H9 (cell line): ENCODE measurements around the gene PODNL1. TPM values are rescaled to one million over a fixed set of nuclear protein-coding genes. Genes with fewer than 3 reads are reported as not detected.

Experiments
- DNase-seq: peaks from one replicate; pipeline ENCODE4 v3.0.0-alpha.2; 2017
- H2AFZ ChIP-seq: one replicate; pipeline ENCODE4 v1.6.1; 2013; ENCODE audit warnings: mild to moderate bottlenecking, low read length, control low read depth, moderate library complexity
- H2AK5ac ChIP-seq: 2 replicates; pipeline ENCODE4 v1.6.1; 2013; ENCODE audit warnings: low read length, control low read depth, mixed read lengths; ENCODE audit not compliant: insufficient read length
- H2BK120ac ChIP-seq: one replicate; pipeline ENCODE4 v1.6.1; 2013; ENCODE audit warnings: low read depth, mild to moderate bottlenecking, low read length, control low read depth, inconsistent platforms; ENCODE audit not compliant: poor library complexity, severe bottlenecking
- H2BK12ac ChIP-seq: 2 replicates; pipeline ENCODE4 v1.6.1; 2013; ENCODE audit warnings: low read length, control low read depth, mixed read lengths, low read depth; ENCODE audit not compliant: insufficient read length
- H2BK15ac ChIP-seq: 2 replicates; pipeline ENCODE4 v1.6.1; 2013; ENCODE audit warnings: low read depth, low read length, control low read depth
- H2BK20ac ChIP-seq: one replicate; pipeline ENCODE4 v1.6.1; 2013; ENCODE audit warnings: low read depth, mild to moderate bottlenecking, low read length, control low read depth, inconsistent platforms; ENCODE audit not compliant: poor library complexity, severe bottlenecking
- H2BK5ac ChIP-seq: 2 replicates; pipeline ENCODE4 v1.6.1; 2013; ENCODE audit warnings: low read length, control low read depth, mixed read lengths; ENCODE audit not compliant: insufficient read length
- H3K14ac ChIP-seq: 2 replicates; pipeline ENCODE4 v1.6.1; 2013; ENCODE audit warnings: low read length, control low read depth; ENCODE audit not compliant: insufficient read depth
- H3K18ac ChIP-seq: 2 replicates; pipeline ENCODE4 v1.6.1; 2013; ENCODE audit warnings: low read depth, mild to moderate bottlenecking, mixed read lengths, low read length, control low read depth; ENCODE audit not compliant: insufficient read length
- H3K23ac ChIP-seq: 2 replicates; pipeline ENCODE4 v1.6.1; 2013; ENCODE audit warnings: low read length, control low read depth, mixed read lengths, low read depth; ENCODE audit not compliant: insufficient read length
- H3K23me2 ChIP-seq: 2 replicates; pipeline ENCODE4 v1.6.1; 2013; ENCODE audit warnings: low read depth, mild to moderate bottlenecking, mixed read lengths, low read length, control low read depth; ENCODE audit not compliant: insufficient read length, poor library complexity, severe bottlenecking
- H3K27ac ChIP-seq: 2 replicates; pipeline ENCODE4 v1.5.1; 2013; ENCODE audit warnings: low read length, control low read depth, mixed read lengths, low read depth; ENCODE audit not compliant: insufficient read length
- H3K27me3 ChIP-seq: 2 replicates; pipeline ENCODE4 v1.6.1; 2013; ENCODE audit warnings: low read length, control low read depth, inconsistent platforms; ENCODE audit not compliant: insufficient read depth
- H3K4ac ChIP-seq: 2 replicates; pipeline ENCODE4 v1.6.1; 2013; ENCODE audit warnings: low read depth, mild to moderate bottlenecking, control low read depth, inconsistent platforms, low read length, moderate library complexity
- H3K4me1 ChIP-seq: 2 replicates; pipeline ENCODE4 v1.6.1; 2013; ENCODE audit warnings: low read length, control low read depth, inconsistent platforms; ENCODE audit not compliant: insufficient read depth
- H3K4me2 ChIP-seq: 2 replicates; pipeline ENCODE4 v1.6.1; 2013; ENCODE audit warnings: low read length, control low read depth, mixed read lengths; ENCODE audit not compliant: insufficient read length, insufficient read depth
- H3K56ac ChIP-seq: 2 replicates; pipeline ENCODE4 v1.6.1; 2013; ENCODE audit warnings: low read depth, mild to moderate bottlenecking, mixed read lengths, low read length, control low read depth; ENCODE audit not compliant: insufficient read length
- H3K79me1 ChIP-seq: 2 replicates; pipeline ENCODE4 v1.6.1; 2013; ENCODE audit warnings: low read depth, mild to moderate bottlenecking, moderate library complexity, low read length, control low read depth, inconsistent platforms; ENCODE audit not compliant: insufficient read depth, poor library complexity, severe bottlenecking
- H3K79me2 ChIP-seq: 2 replicates; pipeline ENCODE4 v1.6.1; 2013; ENCODE audit warnings: low read length, control low read depth, inconsistent platforms; ENCODE audit not compliant: insufficient read depth
- H3K9ac ChIP-seq: 2 replicates; pipeline ENCODE4 v1.6.1; 2013; ENCODE audit warnings: low read length, control low read depth, mixed read lengths; ENCODE audit not compliant: insufficient read length; ENCODE audit errors: extremely low read depth
- H3K9me3 ChIP-seq: one replicate; pipeline ENCODE4 v1.6.1; 2013; ENCODE audit warnings: low read depth, low read length, inconsistent platforms; ENCODE audit not compliant: control insufficient read depth
- H3T11ph ChIP-seq: one replicate; pipeline ENCODE4 v1.6.1; 2013; ENCODE audit warnings: mild to moderate bottlenecking, low read length, control low read depth, inconsistent platforms
- H4K20me1 ChIP-seq: one replicate; pipeline ENCODE4 v1.6.1; 2013; ENCODE audit not compliant: control insufficient read depth, insufficient read length, insufficient read depth
- H4K5ac ChIP-seq: 2 replicates; pipeline ENCODE4 v1.6.1; 2013; ENCODE audit warnings: low read depth, mild to moderate bottlenecking, mixed read lengths, low read length, control low read depth; ENCODE audit not compliant: insufficient read length
- H4K8ac ChIP-seq: replicated peaks from 2 replicates; pipeline ENCODE4 v1.6.1; 2013; ENCODE audit warnings: low read length, control low read depth, mixed read lengths, low read depth; ENCODE audit not compliant: insufficient read length
- H4K91ac ChIP-seq: 2 replicates; pipeline ENCODE4 v1.6.1; 2013; ENCODE audit warnings: low read depth, mild to moderate bottlenecking, moderate library complexity, mixed read lengths, low read length, control low read depth; ENCODE audit not compliant: insufficient read length
- H3K27ac Mint-ChIP-seq, 3 experiments: 2 replicates in 2 of 3; 3 replicates in 1 of 3; pipeline ENCODE4 v1.8.0; 2020 to 2021; ENCODE audit warnings: mixed read lengths in 3 of 3, mild to moderate bottlenecking in 1 of 3, moderate library complexity in 1 of 3
- H3K27me3 Mint-ChIP-seq: 2 replicates; pipeline ENCODE4 v1.8.0; 2021; ENCODE audit warnings: low read depth, mild to moderate bottlenecking, moderate library complexity, mixed read lengths
- H3K36me3 Mint-ChIP-seq, 3 experiments: 2 replicates in 2 of 3; 3 replicates in 1 of 3; pipeline ENCODE4 v1.8.0; 2020 to 2021; ENCODE audit warnings: low read depth in 3 of 3, mixed read lengths in 3 of 3; ENCODE audit not compliant: insufficient read depth in 1 of 3
- H3K4me1 Mint-ChIP-seq, 2 experiments: 2 replicates each; pipeline ENCODE4 v1.8.0; 2020; ENCODE audit warnings: mixed read lengths in 2 of 2
- H3K4me3 Mint-ChIP-seq, 2 experiments: 2 replicates in 1 of 2; 3 replicates in 1 of 2; pipeline ENCODE4 v1.8.0; 2020 to 2021; ENCODE audit warnings: mild to moderate bottlenecking in 2 of 2, mixed read lengths in 2 of 2, moderate library complexity in 1 of 2
- H3K9me3 Mint-ChIP-seq, 2 experiments: 2 replicates in 1 of 2; 3 replicates in 1 of 2; pipeline ENCODE4 v1.8.0; 2020; ENCODE audit warnings: mild to moderate bottlenecking in 2 of 2, mixed read lengths in 2 of 2, moderate library complexity in 1 of 2
- WGBS: extraction: QIAGEN DNeasy Blood & Tissue Kit; methylation state at CpG from one replicate; pipeline ENCODE4 v1.1.7; 2013; ENCODE audit warnings: missing lambda C conversion rate, low lambda C conversion rate, mixed read lengths; ENCODE audit not compliant: insufficient read length; ENCODE audit errors: extremely low coverage; 5-methylcytosine and 5-hydroxymethylcytosine counted together
- total RNA-seq: library from RNA; stranded (reverse); gene quantifications from 2 replicates; pipeline ENCODE4 v1.2.1, GENCODE V29; 2021
- TF ChIP-seq, protein P1 (sequence below): fragments of 200-600 bp; sonication (generic); conservative IDR thresholded peaks from 3 replicates; pipeline ENCODE4 v1.8.0; 2021; ENCODE audit warnings: antibody characterized with exemption, mild to moderate bottlenecking

Gene PODNL1
- total RNA-seq, 1 experiment from 2014 or later = 0.68 TPM

- H3K9me3 ChIP-seq = no peaks in the 10 kb centered on the region
- peaks cover 3% of the 10 kb centered on the region; the same call in 1 of the 2 replicates for H3K4me1 ChIP-seq
- H4K5ac ChIP-seq = no peak overlapping the region
- no peak overlapping the region for H2BK12ac ChIP-seq
- Mint-ChIP-seq H3K27me3 (no peaks in the 10 kb centered on the region), H3K4me1 (peaks cover 45 to 58% of the 10 kb centered on the region in 2 experiments), H3K9me3 (no peaks in the 10 kb centered on the region; a peak in 1 of 5 replicates), H3K36me3 (peaks cover 0 to 25% (median 13%) of the 10 kb centered on the region in 3 experiments; a peak in 6 of 7 replicates), H3K4me3 (peak overlapping the region; percentile 35 to 53; a peak in 3 of 5 replicates), H3K27ac (peak overlapping the region; percentile 22 to 93 (median 72); a peak in 5 of 7 replicates)
- peak overlapping the region; percentile 21 for H3K4me2 ChIP-seq
- H2BK15ac ChIP-seq = no peak overlapping the region
- no peak overlapping the region for H2BK20ac ChIP-seq
- H2AFZ ChIP-seq = no peak overlapping the region
- H3K23ac ChIP-seq = no peak overlapping the region
- no peaks in the 10 kb centered on the region for H3K23me2 ChIP-seq
- H3K27ac ChIP-seq = peak overlapping the region; percentile 22
- H3K14ac ChIP-seq = peak overlapping the region; percentile 33
- H4K91ac ChIP-seq = no peak overlapping the region
- WGBS = no CpG with 5 or more reads among the region's 19 CpGs
- peak; percentile 93 for DNase-seq
- no peak overlapping the region for H3K9ac ChIP-seq
- TF ChIP-seq, protein P1, sequence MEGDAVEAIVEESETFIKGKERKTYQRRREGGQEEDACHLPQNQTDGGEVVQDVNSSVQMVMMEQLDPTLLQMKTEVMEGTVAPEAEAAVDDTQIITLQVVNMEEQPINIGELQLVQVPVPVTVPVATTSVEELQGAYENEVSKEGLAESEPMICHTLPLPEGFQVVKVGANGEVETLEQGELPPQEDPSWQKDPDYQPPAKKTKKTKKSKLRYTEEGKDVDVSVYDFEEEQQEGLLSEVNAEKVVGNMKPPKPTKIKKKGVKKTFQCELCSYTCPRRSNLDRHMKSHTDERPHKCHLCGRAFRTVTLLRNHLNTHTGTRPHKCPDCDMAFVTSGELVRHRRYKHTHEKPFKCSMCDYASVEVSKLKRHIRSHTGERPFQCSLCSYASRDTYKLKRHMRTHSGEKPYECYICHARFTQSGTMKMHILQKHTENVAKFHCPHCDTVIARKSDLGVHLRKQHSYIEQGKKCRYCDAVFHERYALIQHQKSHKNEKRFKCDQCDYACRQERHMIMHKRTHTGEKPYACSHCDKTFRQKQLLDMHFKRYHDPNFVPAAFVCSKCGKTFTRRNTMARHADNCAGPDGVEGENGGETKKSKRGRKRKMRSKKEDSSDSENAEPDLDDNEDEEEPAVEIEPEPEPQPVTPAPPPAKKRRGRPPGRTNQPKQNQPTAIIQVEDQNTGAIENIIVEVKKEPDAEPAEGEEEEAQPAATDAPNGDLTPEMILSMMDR = no peak
- H4K8ac ChIP-seq = no peak overlapping the region
- no peaks in the 10 kb centered on the region for H3K79me1 ChIP-seq
- no peaks in the 10 kb centered on the region for H3K79me2 ChIP-seq
- no peak overlapping the region for H3T11ph ChIP-seq
- no peaks in the 10 kb centered on the region for H4K20me1 ChIP-seq
- peak overlapping the region; percentile 85 for H3K18ac ChIP-seq
- no peak overlapping the region for H3K56ac ChIP-seq
- no peak overlapping the region for H2BK5ac ChIP-seq
- no peak overlapping the region for H2AK5ac ChIP-seq
- no peaks in the 10 kb centered on the region for H3K27me3 ChIP-seq
- no peak overlapping the region for H2BK120ac ChIP-seq
- H3K4ac ChIP-seq = no peak overlapping the region
Measured at GRCh38 chr19:13986348-13986904, 48.2 kb upstream of the PODNL1 start.
